PFSK-1 (cell line): Measurements from ENCODE around the gene HNF1B.

ENCODE experiments used
- FOXP2 ChIP-seq: optimal IDR thresholded peaks from 2 replicates; pipeline ENCODE3; 2011; ENCODE audit warnings: borderline replicate concordance, control low read depth, inconsistent platforms; ENCODE audit not compliant: insufficient read depth; ENCODE audit errors: extremely low read length, extremely low read depth
- POLR2AphosphoS5 ChIP-seq: IDR thresholded peaks from 2 replicates; pipeline ENCODE4 v1.6.1; 2012; ENCODE audit warnings: low read depth, mild to moderate bottlenecking, control low read depth, low read length, moderate library complexity
- SIN3A ChIP-seq: IDR thresholded peaks from 2 replicates; pipeline ENCODE4 v1.6.1; 2012; ENCODE audit warnings: mild to moderate bottlenecking, low read length, moderate library complexity, borderline replicate concordance; ENCODE audit not compliant: insufficient read depth
- TAF1 ChIP-seq: IDR thresholded peaks from 2 replicates; pipeline ENCODE4 v1.6.1; 2012; ENCODE audit warnings: low read length, control low read depth, borderline replicate concordance; ENCODE audit not compliant: insufficient read depth
- TF ChIP-seq, protein P1 (sequence below), 2 experiments: IDR thresholded peaks; 2 replicates each; pipeline versions ENCODE4 v1.6.1 to v1.8.0; 2011 to 2012; ENCODE audit warnings: low read depth in 2 of 2, low read length in 2 of 2, control low read depth in 1 of 2, inconsistent platforms in 1 of 2, mild to moderate bottlenecking in 1 of 2, moderate library complexity in 1 of 2; ENCODE audit not compliant: insufficient read depth in 1 of 2

Gene HNF1B

DNA sequence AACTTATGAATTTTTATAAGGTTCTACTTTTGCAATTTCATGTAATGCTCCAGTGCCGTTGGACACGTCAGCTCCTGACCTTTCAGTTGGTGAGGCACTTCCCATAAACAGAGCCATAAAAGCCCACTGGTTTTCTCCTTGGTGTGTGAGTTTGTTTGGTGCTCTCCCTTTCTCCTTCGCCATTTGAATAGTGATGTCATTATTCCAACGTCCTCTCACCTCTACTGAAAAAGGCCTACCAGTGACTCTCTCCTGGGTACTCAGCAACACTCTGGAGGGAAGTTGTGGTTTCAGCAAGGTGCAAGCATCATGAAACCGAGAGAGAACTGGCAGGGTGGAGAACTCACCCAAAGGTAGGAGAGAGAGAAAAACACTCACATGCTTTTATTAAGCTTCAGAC lies 29.6 kb upstream of the HNF1B start:
- TF ChIP-seq, protein P1, sequence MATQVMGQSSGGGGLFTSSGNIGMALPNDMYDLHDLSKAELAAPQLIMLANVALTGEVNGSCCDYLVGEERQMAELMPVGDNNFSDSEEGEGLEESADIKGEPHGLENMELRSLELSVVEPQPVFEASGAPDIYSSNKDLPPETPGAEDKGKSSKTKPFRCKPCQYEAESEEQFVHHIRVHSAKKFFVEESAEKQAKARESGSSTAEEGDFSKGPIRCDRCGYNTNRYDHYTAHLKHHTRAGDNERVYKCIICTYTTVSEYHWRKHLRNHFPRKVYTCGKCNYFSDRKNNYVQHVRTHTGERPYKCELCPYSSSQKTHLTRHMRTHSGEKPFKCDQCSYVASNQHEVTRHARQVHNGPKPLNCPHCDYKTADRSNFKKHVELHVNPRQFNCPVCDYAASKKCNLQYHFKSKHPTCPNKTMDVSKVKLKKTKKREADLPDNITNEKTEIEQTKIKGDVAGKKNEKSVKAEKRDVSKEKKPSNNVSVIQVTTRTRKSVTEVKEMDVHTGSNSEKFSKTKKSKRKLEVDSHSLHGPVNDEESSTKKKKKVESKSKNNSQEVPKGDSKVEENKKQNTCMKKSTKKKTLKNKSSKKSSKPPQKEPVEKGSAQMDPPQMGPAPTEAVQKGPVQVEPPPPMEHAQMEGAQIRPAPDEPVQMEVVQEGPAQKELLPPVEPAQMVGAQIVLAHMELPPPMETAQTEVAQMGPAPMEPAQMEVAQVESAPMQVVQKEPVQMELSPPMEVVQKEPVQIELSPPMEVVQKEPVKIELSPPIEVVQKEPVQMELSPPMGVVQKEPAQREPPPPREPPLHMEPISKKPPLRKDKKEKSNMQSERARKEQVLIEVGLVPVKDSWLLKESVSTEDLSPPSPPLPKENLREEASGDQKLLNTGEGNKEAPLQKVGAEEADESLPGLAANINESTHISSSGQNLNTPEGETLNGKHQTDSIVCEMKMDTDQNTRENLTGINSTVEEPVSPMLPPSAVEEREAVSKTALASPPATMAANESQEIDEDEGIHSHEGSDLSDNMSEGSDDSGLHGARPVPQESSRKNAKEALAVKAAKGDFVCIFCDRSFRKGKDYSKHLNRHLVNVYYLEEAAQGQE (IDR thresholded peaks at IDR 0.05; ENCODE audit: insufficient read depth in 1 of 2, low read depth in 2 of 2, low read length in 2 of 2) = no peak
- no peak for TF ChIP-seq SIN3A
- no peak for TF ChIP-seq POLR2AphosphoS5
- no peak for TF ChIP-seq FOXP2
- no peak for TF ChIP-seq TAF1

DNA sequence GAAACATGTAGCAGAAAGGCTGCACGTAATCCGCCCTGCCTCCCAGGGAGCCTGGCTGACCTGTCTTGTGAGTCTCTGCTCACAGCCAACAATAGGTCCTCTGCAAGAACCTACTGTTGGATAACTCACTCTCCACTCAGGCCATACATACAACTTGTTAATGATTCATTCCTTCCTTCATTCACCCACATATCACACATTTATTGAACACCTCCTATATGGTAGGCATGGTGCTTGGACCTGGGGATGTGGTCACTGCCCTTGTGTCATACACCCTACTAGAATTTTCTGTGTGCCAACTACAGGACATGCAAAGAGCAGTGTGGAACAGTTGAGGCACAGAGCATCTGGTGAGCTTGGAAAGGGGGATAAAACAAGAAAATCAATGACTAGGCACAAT lies 28.1 kb upstream of the HNF1B start:
- TF ChIP-seq SIN3A (no peak), FOXP2 (no peak), TAF1 (no peak), POLR2AphosphoS5 (no peak)
- TF ChIP-seq, protein P1 (IDR thresholded peaks at IDR 0.05; ENCODE audit: insufficient read depth in 1 of 2, low read depth in 2 of 2, low read length in 2 of 2) = no peak

DNA sequence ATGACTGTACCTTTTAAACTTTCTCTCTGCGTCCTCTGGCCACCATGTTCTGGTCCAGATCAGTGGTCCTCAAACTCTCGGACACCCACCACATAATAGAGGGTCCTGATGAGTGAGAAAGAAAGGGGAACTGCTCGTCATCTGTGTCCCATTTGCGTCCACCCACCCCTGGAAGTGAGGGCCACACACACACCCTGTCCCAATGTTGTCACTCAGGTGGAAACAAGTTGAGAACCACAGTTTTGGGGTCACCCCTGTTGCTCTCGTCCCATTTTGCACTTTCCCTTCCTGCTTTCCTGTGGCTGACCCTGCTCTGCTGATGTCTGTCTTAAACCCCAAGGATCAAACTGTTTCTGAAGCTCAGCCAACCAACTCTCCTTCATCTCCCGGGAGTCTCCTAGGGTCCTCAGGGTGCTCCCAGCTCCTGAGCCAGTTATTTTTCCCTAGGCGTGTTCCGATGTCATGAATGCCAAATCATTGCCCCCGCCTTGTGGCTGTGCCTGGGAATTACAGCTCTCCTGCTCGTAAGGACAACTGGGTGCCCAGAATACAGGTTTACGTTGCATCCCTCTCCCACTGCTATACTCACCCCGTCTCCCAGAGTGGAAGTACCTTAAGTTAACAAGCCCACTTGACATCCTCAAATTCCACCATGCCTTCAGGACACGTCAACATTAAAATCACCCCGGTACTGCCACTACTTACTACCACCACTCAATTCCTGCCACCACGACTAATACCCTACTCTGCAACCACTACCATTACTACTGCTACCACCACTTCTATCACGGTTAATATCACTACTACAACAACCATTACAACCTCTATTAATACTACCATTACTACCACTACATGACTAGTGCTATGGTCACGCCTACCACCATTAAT lies 26.0 kb upstream of the HNF1B start:
- TF ChIP-seq TAF1 (no peak), FOXP2 (no peak), POLR2AphosphoS5 (no peak), SIN3A (no peak)
- TF ChIP-seq, protein P1 (IDR thresholded peaks at IDR 0.05; ENCODE audit: insufficient read depth in 1 of 2, low read depth in 2 of 2, low read length in 2 of 2) = no peak

DNA sequence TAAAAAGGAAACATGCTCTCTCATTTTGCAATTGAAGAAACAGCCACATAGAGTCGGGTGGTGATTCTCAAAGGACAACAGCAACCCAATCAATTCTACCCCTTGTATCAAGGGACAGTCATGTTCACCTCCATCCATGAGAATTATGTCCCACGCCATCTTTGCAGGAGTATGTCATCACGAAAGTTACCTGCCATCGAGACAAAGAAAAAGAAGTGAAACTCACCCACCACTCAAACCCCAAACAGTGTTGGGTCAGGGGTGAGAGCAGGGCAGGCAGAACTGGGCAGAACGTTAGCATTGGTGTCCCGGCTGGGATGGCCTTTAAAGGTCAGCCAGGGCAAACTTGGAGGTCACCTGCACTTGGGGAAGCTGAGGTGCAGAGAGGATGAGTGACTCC lies 24.2 kb upstream of the HNF1B start:
- TF ChIP-seq POLR2AphosphoS5 (no peak), TAF1 (no peak), SIN3A (no peak), FOXP2 (no peak)
- TF ChIP-seq, protein P1 (IDR thresholded peaks at IDR 0.05; ENCODE audit: insufficient read depth in 1 of 2, low read depth in 2 of 2, low read length in 2 of 2) = no peak
